ENCODE data around the gene PAPSS2.
A peak's percentile ranks its signal among the peaks of the same experiment; 100 is the strongest.
"Not testable (repeated sequence)": the region's sequence is repeated elsewhere in the genome, so short reads cannot be mapped to it uniquely, and the experiment has no call there.

PAPSS2 gene

GRCh38 chr10:87702973-87703294 is 43.3 kb downstream of the PAPSS2 start:
- no peak for DNase-seq (ENCODE audit: low read depth in 2 of 3, low spot score in 1 of 3)

DNA sequence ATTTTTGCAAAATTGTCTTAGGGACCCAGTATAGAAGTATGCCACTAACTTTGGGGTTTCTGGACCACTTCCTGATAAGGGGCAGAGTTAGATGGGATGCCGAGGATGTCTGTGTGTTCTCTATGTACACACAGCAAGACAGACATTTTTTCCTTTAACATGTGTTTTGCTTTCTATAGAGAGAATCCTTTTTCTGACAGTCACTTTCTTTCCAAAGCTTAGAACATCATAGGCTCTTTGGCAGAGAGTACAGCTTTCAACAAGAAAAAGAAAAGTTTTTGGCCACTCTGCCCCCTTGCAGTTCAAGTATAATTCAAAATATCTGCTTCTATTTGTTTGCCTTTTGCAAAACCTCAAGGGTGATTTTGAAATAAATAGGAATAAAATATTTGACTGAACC is 44.1 kb downstream of the PAPSS2 start:
- DNase-seq (ENCODE audit: low read depth in 2 of 3, low spot score in 1 of 3): no peak

- no peak for DNase-seq (ENCODE audit: low read depth in 2 of 3, low spot score in 1 of 3)
These were observed 45.7 kb downstream of the PAPSS2 start for GRCh38 chr10:87705339-87705738.

- DNase-seq (ENCODE audit: low read depth in 2 of 3, low spot score in 1 of 3): no peak
These were observed 47.1 kb downstream of the PAPSS2 start for GRCh38 chr10:87706731-87707130.

GRCh38 chr10:87707254-87707653 is 47.6 kb downstream of the PAPSS2 start:
- no peak for DNase-seq (ENCODE audit: low read depth in 2 of 3, low spot score in 1 of 3)

DNA sequence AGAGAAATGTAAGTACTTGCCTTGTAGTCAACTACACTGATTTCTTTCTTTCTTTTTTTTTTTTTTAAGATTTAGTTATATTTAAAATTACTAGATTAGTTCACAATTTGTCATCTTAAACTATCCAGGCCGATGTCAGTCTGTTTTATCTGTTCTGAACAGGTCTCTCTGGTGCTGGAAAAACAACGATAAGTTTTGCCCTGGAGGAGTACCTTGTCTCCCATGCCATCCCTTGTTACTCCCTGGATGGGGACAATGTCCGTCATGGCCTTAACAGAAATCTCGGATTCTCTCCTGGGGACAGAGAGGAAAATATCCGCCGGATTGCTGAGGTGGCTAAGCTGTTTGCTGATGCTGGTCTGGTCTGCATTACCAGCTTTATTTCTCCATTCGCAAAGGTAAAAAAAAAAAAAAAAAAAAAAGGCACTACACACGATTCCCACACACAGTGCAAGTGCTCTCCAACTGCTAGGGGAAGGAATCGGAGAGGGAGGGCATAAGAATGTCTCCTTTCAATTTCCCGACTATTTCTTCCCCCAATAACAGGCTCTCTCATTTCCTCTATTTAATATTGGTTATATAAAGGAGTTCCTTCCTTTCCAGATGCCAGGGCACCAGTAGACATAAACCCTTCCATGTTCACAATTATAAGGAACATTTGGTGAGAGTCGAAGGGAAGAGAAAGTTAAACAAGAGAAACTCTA is 53.4 kb downstream of the PAPSS2 start:
- no peak for DNase-seq (ENCODE audit: low read depth in 2 of 3, low spot score in 1 of 3)

DNA sequence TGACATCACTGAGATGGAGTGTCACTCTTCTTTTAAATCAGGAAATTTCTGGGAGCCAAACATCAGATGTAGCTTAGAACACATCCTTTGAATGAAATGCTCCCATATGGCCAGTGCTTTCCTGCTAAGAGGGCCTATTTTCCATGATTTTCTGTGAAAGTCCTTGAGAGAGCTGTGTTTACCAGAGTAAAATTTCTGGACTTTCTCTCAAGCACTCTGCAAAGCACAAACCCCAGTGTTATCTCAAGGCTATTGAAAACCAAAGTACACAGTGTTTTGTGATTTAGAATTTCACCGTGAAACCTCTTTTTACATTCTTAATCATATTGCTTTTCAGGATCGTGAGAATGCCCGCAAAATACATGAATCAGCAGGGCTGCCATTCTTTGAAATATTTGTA is 54.0 kb downstream of the PAPSS2 start:
- DNase-seq (ENCODE audit: low read depth in 2 of 3, low spot score in 1 of 3): no peak

GRCh38 chr10:87715552-87716347 is 56.1 kb downstream of the PAPSS2 start:
- no peak for DNase-seq (ENCODE audit: low read depth in 2 of 3, low spot score in 1 of 3)

GRCh38 chr10:87716348-87716670 is 56.6 kb downstream of the PAPSS2 start:
- no peak for DNase-seq (ENCODE audit: low read depth in 2 of 3, low spot score in 1 of 3)

DNA sequence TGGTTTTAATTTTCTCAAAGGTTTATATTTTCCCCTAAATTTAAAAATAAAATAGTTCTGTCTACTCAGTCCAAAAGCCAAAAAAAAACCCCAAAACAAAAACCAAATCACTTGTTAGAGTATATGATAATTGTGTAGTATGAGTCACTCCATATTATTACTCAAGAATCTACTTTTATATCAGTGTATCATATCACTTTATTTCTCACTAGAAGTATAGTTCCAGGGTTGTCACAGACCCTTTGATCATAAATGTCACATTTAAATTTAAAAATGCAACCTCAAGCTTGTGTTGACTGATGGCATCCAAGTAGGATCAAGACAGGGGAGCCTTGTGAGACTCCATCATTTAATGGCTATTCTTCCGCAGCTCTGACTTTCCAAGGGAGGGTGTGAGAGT is 61.0 kb downstream of the PAPSS2 start:
- DNase-seq (ENCODE audit: low read depth in 2 of 3, low spot score in 1 of 3): no peak

DNA sequence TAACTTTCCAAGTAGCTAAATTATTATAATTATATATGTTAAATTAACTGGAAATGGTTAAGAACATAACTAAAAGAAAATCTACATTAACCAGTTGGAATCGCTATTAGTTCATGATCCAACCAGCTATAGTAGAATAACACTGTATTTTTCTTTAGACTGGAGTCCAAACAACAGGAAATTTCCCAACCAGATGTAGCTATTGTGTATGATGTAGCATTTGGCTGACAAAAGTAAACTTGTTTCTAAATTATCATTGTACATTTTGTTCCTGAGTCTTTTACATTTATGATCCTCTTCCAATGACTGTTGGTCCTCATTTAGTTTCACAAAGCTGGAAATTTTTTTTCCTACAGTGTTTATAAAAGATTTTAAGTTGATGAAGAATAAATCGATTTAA is 62.1 kb downstream of the PAPSS2 start:
- DNase-seq (ENCODE audit: low read depth in 2 of 3, low spot score in 1 of 3): no peak

DNA sequence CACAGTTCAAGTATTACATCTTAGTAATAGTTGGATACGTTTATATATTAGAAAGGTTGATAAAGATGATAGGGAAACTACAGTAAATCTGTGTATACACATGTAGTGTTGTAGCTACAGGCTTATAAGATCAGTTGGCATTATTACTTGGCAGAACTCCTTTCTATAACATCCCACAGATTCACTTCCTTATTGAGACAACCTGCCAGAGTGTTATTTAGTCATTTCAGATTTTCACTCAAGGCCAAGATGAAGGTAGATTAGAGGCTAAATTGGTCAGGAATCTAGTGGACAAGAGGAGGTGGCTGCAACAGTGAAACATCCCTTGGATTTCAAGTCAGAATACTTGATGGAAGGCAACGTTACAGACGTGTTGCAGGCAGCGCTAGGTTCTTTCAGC is 63.0 kb downstream of the PAPSS2 start:
- DNase-seq (ENCODE audit: low read depth in 2 of 3, low spot score in 1 of 3): no peak

GRCh38 chr10:87723500-87723899 is 63.8 kb downstream of the PAPSS2 start:
- no peak for DNase-seq (ENCODE audit: low read depth in 2 of 3, low spot score in 1 of 3)

DNA sequence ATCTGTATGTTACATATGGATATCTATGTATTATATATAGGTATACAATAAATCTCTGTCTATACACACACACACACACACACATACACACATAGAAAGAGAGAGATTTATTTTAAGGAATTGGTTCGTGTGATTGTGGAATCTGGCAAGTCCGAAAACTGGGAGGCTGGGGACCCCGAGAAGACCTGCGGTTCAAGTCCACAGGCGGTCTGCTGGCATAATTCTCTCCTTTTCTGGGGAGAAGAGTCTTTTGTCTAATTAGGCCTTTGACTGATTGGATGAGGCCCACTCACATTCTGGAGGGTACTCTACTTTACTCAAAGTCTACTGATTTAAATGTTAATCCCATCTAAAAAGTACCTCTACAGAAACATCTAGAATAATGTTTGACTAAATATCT is 65.1 kb downstream of the PAPSS2 start:
- DNase-seq (ENCODE audit: low read depth in 2 of 3, low spot score in 1 of 3): no peak

DNA sequence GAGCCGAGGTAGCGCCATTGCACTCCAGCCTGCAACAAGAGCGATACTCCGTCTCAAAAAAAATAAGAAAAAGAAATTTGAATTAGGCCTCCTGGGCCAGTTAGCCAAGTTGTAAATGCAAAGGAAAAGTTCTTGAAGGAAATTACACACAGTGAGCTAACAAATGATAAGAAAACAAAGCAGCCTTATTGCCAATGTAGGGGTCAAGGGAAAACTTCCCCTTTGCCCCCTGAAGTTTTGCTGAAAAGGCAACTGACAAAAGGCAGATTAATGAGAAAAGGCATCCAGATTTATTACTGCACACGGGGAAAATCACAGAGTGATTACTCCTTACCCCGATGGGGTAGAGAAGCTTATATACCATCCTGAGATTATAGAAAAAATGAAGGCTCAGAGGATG is 70.3 kb downstream of the PAPSS2 start:
- no peak for DNase-seq (ENCODE audit: low read depth in 2 of 3, low spot score in 1 of 3)

GRCh38 chr10:87733081-87733480 is 73.4 kb downstream of the PAPSS2 start:
- no peak for DNase-seq (ENCODE audit: low read depth in 2 of 3, low spot score in 1 of 3)

- DNase-seq (ENCODE audit: low read depth in 2 of 3, low spot score in 1 of 3): peak in 1 of 3 donors; percentile 29
These were observed 75.5 kb downstream of the PAPSS2 start for GRCh38 chr10:87734987-87735827.

GRCh38 chr10:87738253-87738652 is 78.6 kb downstream of the PAPSS2 start:
- not testable (repeated sequence) for DNase-seq (ENCODE audit: low read depth in 2 of 3, low spot score in 1 of 3)

DNA sequence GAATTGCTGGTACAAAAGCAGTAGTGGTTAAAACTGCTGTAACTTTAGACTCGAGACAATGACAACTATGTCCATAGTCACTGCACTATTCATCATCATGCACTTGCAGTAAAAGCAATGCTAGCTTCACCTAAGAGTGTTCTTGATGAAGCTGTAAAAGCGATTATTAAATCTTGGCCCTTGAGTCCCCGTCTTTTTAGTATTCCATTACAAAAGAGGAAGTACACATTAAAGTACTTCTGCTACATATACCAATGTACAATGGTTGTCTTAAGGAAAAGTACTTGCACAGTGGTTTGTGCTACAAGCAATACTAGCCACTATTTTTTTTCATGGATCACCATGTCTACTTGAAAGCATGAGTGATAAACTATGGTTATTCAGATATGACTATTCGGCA is 80.0 kb downstream of the PAPSS2 start:
- DNase-seq (ENCODE audit: low read depth in 2 of 3, low spot score in 1 of 3): no peak

GRCh38 chr10:87740254-87740655 is 80.6 kb downstream of the PAPSS2 start:
- DNase-seq (ENCODE audit: low read depth in 2 of 3, low spot score in 1 of 3): no peak

GRCh38 chr10:87742992-87743610 is 83.4 kb downstream of the PAPSS2 start:
- not testable (repeated sequence) for DNase-seq (ENCODE audit: low read depth in 2 of 3, low spot score in 1 of 3)

DNA sequence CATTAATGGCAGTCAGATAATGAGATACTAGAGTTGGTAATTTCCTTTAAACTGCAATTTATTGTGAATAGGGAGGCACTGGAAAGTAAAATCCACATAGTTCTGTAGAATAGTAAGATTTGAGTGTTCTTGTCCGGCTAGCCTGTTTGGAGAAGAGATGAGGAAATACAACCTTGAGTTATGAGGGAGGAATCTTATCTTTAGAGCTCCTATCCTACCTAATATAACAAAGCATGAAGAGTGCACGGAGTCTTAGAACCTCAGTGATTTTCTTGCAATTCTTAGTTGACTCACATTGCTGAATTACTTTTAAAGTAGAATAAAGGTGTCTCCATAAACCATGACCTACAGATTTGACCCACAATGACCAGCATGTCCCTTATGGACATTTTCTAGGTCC is 84.9 kb downstream of the PAPSS2 start:
- no peak for DNase-seq (ENCODE audit: low read depth in 2 of 3, low spot score in 1 of 3)
